AG20443 (cell line): ENCODE results near the gene GFI1.

Source experiments
- DNase-seq: peaks from one replicate; pipeline ENCODE4 v3.0.0; 2012; ENCODE audit warnings: low spot score, mixed read lengths

GFI1 gene

DNA sequence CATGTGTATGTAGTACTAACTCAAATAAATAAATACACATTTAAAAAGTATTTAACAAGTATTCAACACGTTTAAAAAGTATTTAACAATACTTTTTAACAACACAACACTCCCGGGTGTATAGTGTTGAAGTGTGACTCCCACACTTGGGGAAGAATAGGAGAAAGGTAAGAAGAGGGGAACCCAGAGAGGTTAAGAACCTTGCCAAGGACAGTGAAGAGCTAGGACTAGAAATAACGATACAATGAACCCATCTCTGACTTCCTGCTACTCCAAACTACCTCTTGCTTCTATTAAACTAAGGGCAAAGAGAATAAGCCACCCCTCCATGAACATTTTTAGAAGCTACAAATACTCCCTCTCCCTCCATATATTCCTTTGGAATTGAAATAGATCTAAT is 1.7 kb upstream of the GFI1 start:
- no peak for DNase-seq

- DNase-seq: no peak
Measured at GRCh38 chr1:92487078-92487605, 417 bp upstream of the GFI1 start.

- DNase-seq: no peak
Measured at GRCh38 chr1:92485381-92486250, 1.1 kb downstream of the GFI1 start.

GRCh38 chr1:92484472-92485380 is 2.0 kb downstream of the GFI1 start:
- no peak for DNase-seq

- no peak for DNase-seq
Measured at GRCh38 chr1:92483610-92484471, 2.9 kb downstream of the GFI1 start.

GRCh38 chr1:92482665-92483609 is 3.8 kb downstream of the GFI1 start:
- no peak for DNase-seq

GRCh38 chr1:92481971-92482664 is 4.6 kb downstream of the GFI1 start:
- no peak for DNase-seq

DNA sequence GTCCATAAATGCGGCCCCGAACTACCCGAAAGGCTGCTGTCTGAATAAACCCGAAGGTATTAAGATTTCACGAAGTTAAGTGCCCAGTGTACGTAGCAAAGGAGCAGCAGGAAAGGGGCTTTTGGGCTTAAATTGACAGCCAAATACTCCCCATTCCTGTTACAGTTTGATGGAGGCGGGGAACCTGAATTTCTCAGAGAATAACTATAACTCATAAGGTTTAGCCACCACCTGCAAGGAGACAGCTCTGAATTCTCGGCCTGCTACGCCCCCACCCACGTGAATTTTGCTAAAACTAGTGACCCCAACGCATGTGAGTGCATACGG is 5.2 kb downstream of the GFI1 start:
- no peak for DNase-seq

GRCh38 chr1:92480813-92481598 is 5.7 kb downstream of the GFI1 start:
- no peak for DNase-seq

DNA sequence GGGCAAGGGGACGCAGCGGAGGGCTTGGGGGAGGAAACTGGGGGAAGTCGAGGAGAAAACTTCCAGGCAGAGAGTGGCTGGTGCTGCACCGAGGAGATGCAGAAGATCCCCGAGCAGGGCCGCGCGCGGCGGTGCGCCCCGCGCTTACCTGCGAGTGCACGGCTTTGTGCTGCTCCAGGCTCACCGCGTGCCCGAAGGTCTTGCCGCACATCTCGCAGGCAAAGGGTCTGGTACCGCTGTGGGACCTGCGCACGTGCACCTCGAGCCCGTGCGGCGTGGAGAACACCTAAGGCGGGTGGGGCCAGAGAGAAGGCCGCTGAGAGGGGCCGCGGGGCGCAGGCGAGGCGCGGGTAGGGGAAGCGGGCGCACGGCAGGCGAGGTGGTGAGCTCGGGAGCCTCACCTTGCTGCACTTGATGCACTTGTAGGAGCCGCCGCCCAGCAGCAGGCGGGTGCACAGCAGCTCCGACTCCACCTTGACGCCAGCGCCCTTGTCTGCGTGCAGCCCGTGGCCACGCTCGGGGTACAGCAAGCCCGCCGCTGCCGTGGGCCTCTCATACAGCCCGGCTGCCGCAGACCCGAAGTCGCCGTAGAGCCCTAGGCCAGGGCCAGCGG is 6.4 kb downstream of the GFI1 start:
- DNase-seq: no peak

- no peak for DNase-seq
Measured at GRCh38 chr1:92479587-92479986, 7.1 kb downstream of the GFI1 start.

- no peak for DNase-seq
Measured at GRCh38 chr1:92478393-92478792, 8.3 kb downstream of the GFI1 start.

- DNase-seq: no peak
Measured at GRCh38 chr1:92476071-92476631, 10.6 kb downstream of the GFI1 start.

DNA sequence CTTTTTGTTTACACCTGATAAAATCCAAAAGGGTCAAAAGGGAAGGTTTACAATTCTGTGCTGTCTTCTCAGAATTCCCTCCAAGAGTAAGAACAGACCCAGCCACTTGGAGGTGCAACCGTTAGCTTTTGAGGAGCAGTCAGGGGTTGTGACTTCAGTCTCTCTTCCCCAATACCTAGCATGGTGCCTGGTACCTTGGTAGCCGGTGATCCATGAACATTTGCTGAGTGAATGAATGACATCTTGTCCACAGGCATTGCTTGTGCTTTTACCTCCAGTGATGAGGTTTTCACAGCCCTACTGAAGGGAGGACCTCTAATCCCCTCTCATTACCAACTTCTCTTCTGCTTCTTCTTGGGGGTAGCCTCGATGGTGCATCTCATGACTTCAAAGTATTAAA is 11.7 kb downstream of the GFI1 start:
- no peak for DNase-seq

DNA sequence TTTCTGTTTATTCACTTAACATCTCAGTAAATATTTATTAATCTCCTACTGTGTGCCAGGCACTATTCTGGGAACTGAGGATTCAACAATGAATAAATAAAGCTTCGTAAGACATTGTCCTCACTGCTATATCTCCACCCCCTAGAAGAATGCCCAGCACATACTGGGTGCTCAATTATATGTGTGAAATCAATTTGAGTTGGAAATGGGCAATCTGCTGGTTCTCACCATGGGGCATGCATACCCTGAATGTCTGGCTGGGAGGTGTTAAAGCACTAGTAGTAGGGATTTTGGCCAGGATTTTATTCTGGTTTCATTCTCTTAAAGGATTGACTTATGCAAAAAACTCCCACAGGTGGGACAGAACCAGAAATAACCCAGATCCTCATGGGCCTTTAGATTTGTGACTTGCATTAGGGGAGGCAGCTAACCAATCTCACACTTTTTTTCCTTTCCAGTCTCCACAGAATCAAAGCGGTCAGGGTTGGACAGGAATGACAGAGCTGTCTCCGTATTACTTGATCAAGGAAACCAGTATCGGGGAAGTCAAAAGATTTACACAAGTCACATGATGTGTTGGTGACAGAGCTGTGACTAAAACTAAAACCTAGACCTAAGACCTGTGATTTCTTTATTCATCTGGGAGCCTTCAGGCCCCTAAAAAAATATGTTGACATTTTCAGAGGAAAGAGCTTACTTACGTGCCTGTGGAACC is 12.8 kb downstream of the GFI1 start:
- no peak for DNase-seq

- DNase-seq: no peak
Measured at GRCh38 chr1:92470216-92470615, 16.5 kb downstream of the GFI1 start.

DNA sequence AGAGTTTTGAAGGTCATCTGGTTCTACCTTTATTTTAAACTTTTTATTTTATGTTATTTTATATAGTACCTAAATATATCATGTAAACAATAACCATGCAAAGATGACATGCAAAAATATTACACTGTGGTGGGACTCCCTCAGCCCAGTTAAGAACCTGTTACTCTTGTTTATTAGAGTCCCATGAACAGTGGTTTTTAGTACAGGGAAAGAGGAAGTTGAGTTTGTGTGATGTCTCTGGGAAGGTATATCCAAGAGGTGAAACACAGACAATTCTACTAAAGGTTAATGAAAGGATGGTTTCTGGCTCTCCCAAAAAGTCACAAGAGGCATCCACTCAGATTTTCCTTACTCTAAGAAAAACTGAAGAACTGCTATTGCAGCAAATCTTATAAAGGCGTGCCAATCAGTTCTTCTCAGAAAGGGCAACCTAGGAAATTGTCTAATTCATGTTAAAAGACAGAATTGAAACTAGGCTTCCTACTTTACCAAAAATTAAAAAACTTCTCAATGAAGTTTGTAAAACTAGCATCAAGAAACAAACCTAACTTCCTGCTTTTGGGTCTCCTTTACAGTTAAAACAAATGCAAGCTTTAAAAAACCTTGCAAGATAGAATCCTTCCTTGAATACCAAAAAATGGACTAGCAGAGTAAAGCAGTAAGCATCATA is 19.9 kb downstream of the GFI1 start:
- DNase-seq: no peak
